Amniotic stem cell (primary cell): Measurements from ENCODE around the gene PBX3.
"Not testable (repeated sequence)": the region's sequence is repeated elsewhere in the genome, so short reads cannot be mapped to it uniquely, and the experiment has no call there.

ENCODE experiments used
- DNase-seq: peaks from one replicate; lab custom pipeline; 2025; lab: John Stamatoyannopoulos, UW

The PBX3 gene

DNA sequence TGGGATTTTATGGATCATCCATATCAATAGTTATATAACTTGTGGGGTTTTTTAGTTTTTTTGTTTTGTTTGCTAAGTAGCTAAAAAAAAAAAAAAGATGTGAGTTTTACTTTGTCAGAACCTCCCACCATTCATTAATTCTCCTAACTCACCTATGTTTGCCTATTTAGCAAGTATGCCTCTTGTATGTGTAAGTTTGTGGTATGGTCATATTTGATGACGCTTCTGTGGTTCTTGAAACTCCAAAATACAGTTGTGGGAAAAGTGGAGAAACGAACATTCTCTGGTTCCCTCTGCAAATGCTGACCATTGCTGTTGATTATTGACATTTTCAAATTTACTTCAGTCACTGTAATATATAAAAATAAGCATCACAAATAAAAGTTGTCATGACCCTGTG is 75.7 kb downstream of the PBX3 start:
- no peak for DNase-seq

DNA sequence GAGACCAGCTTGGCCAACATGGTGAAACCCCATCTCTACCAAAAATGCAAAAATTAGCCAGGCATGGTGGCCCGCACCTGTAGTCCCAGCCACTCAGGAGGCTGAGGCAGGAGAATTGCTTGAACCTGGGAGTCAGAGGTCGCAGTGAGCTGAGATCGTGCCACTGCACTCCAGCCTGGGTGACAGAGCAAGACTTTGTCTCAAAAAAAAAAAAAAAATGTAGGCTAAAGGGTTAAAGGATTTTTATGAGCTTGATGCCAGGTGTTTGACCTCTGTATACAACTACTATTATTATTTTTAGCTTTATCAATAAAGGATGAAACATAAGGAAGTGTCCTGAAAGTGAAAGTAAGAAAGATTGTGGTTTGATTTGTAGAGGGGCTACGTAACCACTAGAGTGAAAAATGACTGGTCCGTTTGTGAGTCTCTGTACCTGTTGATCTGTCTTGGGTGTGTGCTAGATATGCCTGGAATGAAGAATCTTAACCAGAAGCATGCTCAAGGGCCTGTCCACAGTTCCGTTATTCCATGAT is 76.8 kb downstream of the PBX3 start:
- not testable (repeated sequence) for DNase-seq

DNA sequence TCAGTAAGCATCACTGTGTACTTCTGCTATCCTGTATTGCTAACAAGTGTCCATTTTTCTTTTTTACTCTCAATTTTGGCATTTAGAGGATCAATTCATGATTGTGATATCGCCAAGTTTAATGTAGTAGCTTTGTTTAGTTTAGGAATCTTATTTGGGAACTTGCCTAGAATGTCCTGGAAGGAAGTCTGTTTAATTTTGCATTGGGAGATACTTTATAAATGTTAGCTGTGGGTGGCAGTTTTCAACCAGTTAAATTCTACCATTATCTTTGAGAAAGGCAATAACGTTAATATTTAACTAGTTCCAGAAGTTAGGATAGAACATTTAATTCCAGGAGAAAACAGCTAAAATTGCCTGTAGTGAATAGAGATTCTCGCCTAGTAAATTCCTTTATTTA is 78.6 kb downstream of the PBX3 start:
- DNase-seq, result no peak

DNA sequence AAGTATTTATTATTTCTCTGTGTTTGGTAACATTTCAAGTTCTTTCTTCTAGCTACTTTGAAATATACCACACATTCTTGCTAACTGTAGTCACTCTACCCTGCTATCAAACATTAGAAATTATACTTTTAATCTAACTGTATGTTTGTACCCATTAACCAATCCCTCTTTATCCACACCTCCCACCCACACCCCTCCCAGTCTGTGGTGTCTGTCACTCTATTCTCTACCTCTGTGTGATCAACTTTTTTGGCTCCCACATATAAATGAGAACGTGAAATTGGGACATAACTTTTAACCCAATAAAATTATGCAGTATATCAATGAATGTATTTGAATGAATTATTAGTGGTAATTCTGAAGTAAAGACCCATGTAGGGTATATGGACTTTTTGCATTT is 79.7 kb downstream of the PBX3 start:
- DNase-seq, result no peak

DNA sequence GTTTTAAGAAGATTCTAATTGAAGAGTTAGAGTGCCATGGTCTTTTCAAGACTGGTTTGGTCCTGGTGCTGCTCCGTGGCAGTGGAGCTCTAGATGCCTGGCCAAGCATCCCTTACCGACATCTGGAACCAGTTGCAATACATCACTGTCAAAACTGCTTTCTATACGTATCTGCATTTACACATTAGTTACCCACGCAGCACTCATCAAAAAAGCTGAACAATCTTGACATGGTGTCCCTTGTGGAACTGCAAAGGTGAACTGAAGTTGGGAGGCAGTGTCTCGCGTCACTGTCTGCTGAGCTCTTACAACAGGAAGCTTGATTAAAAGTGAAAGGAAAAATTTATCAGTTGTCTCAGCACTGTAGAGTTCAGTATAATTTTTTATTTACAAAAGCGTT is 82.6 kb downstream of the PBX3 start:
- no peak for DNase-seq

DNA sequence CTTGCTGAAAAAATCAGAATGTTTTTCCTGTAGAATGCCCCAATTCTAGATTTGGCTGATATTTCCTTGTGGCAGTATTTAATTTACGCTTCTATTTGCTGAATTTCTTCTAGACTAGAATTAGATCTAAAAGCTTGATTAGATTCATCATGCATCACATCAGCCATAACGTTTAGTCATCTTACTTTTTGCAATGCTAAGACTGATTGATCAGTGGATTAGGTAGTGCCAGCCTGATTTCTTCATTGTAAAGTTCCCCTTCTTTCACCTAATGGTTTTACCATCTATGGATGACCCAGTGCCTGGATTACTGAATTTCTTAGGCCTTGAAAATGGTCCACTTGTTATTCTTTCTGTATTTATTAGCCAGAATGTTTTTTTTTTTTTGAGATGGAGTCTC is 83.9 kb downstream of the PBX3 start:
- DNase-seq, result no peak

DNA sequence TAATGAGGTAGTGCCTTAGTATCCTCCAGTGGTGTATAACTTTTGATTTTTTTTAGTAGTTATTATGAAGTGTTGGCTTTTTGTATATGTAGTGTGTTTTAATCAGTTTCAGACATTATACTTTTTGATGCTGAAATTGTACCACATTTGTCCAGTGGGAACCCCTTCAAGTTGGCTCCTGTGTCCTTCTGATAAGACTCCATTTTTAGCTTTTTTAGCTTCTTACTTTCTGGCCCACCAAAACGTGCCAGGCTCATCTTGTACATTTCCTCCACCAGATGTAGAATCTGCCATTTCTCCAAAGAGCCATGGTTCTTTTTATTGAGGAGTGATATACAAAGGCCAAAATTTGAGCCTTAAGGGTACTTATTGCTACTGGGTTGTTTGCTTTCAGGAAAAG is 84.4 kb downstream of the PBX3 start:
- DNase-seq, result no peak

DNA sequence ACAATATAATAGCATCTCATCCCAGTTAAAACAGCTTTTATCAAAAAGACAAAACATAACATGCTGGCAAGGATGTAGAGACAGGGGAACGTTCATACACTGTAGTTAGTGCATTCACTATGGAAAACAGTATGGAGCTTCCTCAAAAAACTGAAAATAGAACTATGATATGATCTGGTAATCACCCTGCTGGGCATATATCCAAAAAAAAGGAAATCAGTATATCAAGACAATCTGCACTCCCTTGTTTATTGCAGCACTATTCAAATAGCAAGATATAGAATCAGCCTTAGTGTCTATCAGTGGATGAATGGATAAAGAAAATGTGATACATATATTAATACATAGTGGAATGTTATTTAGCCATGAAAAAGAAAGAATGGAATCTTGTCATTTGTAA is 88.5 kb downstream of the PBX3 start:
- no peak for DNase-seq

DNA sequence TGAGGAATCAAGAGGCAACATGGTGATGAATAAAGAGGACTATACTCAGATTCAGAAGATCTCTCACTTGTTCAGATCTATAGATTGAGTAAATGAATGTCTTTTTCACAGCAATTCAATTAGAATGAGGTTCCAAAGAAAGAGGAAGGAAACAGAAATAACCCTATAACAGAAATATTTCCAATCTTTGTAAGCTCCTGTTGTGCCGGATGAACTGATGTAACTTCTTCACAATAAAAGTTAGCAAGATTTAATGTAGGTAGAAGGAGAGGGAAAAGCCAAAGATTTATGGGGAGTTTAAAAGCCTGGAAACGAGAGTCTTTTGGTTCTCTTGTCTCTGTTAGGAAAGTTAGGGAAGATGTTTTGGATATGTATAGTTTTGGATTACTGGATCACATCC is 92.1 kb downstream of the PBX3 start:
- DNase-seq, result no peak

DNA sequence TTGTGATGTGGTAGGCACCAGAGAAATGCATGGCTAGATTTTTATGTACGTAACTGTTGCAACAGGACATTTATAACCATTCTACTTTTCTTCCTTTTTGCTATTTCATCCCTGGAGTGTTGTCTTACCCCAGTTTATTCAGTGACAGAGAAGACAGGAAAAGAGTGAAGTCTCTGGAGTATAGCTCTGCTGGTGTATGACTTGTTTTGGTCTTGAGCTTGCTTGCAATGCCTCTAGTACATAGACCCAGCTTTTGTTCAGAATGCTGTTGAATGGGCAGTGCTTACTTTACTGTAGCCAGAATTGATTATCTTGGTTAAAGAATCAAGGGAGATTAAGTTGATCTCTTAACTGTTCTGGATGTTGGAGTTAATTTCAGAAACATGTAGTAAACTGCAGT is 94.3 kb downstream of the PBX3 start:
- no peak for DNase-seq

DNA sequence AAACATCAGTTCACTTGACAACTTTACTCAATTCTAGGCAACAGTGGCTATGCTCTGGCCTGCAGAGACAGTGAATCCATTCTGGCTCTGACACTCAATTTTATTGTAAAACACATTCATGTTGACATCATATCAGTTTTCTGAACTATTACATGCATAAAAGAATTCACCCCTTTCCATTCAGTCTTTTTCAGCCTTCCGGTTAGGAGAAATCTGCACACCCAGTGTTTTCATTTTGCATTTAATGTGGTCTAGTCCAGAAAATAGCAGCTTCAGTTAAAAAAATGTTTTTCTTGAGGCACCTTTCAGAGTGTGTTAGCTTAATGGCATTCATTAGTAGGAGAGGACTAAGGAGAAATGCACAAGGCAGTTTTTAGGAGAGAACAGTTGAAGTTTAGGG is 95.1 kb downstream of the PBX3 start:
- no peak for DNase-seq

DNA sequence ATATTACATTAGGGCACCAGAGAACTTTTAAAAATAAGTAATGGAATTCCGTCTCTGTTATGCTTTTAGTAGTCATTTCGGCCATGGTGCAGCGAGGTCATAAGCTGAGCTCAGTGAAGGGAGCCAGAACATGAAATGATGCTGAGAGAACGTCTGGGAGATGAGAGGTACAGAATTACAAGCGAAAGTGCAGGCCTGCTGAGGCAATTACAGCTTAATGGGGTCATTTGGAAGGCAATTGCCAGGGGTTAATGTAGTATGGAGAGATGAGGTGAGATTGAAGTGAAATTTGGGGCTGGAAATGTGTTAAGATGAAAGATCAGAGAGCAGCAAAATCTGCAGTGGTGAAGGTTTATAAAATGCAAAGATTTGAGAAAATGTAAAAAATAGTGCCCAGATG is 96.5 kb downstream of the PBX3 start:
- no peak for DNase-seq

DNA sequence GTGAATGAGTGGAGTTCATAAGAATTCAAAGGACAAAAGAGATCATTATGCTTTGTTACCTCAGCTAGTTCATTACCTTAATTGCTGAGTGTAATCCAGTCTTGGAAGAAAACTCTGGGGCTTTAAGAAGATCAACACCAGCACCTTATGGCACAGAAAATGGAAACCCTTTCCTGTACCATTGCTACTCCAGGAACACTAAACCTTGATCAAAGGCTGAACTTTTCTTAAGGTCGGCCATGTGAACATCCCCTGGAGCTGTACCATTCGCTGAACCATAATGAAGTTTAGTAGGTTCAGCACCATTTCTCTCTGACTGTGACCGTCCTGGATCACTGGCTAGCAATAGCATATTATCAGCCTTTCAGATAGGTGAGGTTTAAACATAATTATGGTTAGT is 97.4 kb downstream of the PBX3 start:
- DNase-seq, result no peak

DNA sequence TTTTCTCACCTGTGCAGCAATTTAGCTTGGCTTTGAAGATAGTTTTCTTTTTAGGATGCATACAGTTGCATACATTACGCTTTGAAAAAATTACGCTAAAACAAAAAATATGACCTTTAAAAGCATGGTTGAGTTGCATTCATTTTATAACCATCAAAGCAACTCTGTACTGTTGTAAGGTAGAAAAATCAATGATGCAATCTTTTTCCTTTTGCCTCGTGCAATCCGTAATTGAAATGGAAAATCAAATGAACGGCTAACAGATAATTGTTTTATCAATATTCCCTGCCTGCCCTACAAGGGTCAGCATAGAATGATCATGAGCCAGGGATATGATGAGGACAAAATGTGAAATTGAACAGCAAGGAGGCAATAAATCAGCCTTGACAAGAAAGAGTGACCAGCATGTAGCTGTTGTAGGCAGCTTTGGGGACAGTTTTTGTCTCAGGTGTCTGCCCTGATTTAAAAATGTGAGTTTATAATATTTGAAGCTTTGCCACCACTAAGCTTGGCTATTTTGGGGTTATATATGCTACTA is 98.2 kb downstream of the PBX3 start:
- no peak for DNase-seq

DNA sequence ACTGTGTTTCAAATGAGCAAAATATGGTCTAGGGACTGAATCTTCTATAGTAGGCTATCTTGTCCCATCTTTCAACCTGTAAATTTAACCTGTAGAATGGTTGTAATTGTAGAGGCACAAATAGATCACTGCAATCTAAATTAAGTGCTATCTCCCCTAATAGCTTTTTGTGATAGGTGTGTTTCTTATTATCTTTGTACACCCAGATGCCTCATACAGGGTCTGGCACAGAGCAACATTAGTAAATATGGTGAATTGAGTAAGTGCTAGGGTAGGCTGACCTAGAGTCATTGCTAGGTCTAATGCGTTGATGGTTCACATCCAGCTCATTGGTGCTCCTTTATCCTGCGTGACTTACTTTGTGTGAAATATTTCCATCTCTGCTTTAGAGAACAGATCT is 100.6 kb downstream of the PBX3 start:
- no peak for DNase-seq

DNA sequence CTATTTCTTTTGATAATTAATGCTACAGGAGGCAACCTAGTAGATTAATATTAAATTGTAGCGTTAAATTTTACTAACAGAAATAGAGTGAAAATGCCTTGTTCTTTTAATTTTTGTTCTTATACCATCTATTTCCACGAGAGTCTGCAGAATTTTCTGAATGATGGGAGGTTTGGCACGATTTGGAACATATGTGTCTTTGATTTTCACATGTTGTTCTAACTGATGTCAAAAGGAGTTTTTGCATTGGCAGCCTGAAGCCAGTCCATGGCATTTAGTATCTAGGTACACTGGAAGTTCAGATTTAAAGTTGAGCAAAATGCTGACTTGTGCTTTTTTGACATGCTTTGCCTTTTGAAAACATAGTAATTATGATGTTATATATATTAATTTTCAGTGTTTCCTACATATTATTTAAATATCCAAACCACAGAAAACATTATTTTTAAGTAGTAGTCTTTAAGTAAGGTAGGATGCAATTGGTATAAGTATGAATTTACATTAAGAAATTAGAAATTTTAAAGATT is 103.0 kb downstream of the PBX3 start:
- no peak for DNase-seq

DNA sequence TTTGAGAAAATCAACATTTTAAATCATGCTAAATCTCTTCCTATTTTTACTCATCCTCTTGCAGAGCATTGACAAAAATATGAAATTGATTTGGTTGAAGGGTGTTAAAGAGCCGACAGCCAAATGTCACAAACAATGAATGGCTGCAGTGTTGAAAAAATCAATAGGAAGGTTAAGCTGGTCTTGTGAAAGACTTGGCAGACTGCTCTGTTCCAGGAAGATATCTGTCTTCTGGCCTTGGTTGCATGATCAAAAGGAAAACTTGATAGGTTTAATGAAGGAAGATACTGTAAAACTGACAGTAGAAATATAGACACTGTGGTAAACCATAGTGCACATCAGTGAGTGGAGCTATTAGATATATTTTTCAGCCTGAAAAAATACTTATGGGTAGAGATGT is 103.6 kb downstream of the PBX3 start:
- DNase-seq, result no peak

DNA sequence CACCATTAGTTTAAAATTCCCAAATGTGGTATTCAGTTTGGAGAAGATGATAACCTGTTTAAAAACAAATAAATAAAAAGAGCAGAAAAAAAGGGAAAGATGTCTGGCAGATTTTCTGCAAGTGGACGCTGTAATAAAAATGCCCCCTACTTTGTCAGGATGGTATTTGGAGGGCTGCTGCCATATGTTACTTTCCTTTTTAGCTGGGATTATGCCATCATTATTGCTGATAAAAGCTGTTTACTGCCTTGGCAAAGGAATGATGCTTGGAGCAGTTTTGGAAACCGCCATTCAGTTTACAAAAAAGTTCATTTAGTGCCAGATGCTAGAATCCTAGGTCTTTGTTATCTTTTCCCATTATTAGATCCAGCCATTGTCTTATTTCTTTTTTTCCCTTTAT is 104.8 kb downstream of the PBX3 start:
- DNase-seq, result no peak

DNA sequence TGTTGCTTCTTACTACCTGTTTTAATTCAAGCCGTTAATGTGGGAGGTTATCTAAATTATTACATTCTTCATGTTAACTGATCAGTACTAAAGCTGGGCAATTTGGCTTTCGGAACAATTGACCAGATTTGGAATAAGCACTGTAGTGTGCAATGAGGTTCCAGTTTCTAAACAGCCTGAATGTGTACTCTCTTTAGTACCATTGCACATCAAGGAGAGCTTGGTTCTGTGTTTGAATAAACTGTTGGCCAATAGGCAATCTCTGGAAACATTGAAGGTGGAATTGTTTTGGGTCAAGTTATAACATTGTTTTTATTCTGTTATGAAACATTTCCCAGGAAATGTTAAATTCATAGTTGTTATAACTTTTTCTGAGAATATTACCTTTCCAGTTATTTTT is 105.2 kb downstream of the PBX3 start:
- DNase-seq, result no peak

DNA sequence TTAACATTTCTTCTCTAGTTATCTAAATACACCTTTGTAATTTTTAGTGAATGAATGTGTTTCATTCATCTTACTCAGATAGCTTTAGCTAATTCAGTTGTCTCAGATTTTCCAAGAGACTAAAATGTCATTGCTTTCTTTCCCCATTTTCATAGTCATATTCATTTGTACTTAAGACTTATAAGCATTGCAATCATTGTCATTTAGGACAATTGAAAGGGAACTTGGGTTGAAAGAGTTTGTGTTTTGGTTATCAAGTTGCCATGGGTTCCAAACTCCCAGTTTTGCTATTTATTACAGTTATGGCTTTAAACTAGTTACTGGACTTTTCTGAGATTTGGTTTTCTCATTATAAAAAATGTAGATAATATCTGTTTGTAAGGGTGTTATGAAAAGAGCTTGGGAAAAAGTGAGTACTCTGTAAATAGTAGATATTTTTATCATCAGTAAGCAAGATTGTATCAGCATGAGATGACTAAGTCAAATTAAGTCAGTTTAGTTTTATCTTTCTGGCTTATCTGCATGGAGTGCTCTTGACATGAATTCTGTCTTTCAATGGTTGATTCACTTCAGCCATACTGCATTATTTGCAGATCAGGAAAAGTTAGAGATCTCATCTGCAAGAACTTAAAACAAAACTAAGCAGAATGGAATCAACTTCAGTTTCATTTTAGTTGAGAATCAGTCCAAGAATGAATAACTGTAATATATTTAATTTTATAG is 107.5 kb downstream of the PBX3 start:
- peak; percentile 26 for DNase-seq

DNA sequence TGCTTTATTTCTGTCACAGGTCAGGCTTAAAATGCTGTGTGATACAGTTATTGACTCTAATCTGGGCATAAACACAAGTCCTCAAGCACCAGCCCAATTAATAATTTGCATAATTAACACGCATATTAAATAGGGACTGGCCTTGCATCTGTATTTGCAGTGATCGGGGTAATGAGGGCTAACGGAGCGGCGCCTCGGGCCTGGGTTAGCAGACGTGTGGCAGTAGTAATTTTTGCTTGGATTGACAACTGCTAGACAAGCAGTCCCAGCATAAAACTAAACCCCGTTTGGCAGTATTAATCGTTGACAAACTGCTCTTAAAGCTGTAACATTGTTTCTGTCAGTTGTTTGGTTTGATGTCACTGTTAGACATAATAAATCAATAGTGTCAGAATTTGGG is 109.2 kb downstream of the PBX3 start:
- no peak for DNase-seq

DNA sequence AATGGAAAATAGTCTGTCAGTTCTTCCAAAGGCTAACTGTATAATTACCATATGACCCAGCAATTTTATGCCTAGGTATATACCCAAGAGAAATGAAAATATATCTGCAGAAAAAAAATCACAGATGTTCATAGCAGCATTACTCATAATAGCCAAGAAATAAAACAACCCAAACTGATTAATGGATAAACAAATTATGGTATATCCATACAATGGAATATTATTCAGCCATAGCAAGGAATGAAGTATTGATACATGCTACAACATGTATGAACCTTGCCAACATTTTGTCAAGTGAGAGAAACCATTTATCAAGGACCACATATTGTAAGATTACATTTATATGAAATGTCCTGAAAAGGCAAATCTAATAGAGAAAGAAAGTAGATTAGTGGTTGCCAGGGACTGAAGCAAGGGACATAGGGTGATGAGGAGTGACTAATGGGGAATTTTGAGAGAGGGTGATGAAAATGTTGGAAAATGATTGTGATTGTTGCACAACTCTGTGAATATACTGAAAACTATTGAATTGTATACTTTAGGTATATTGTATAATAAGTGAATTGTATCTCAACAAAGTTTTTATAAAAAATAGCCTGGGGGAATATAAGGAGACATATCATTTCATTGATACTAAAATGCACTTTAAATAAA is 114.4 kb downstream of the PBX3 start:
- DNase-seq, result no peak

DNA sequence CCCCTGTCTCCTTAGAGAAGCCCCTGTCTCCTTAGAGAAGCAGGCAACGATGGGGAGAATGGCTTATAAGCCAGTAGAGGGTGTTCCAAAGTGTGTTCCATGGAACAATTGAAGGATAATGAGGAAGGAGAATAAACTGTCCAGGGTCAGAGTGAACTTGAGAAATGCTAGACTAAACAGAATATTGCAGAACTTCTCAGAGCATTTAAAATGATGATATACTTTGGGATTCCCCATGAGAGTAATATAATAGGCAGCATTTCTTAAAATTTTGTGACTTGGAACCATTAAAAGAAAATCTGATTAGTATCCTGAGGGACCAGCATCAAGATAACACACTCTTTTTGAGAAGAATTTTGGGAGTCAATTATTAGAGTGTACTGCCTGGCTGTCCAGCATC is 116.8 kb downstream of the PBX3 start:
- DNase-seq, result no peak
